HG02571 (cell line): ENCODE results near the gene CYGB.

Experiments used
- ATAC-seq: cut with Tn5 transposase; IDR thresholded peaks from one replicate; pipeline ENCODE4 v1.9.1; 2021; ENCODE audit warnings: mild to moderate bottlenecking, moderate library complexity; ENCODE audit not compliant: unreplicated experiment

The CYGB gene

GRCh38 chr17:76537578-76538280, at the start of gene CYGB:
Gene CYGB, minus strand, starts transcription at chr17:76537709. Its CDS starts 167 bp downstream, at chr17:76537542.
- ATAC-seq: no peak

- no peak for ATAC-seq
Observed at GRCh38 chr17:76586741-76587487, 49.4 kb upstream of the CYGB start.

DNA sequence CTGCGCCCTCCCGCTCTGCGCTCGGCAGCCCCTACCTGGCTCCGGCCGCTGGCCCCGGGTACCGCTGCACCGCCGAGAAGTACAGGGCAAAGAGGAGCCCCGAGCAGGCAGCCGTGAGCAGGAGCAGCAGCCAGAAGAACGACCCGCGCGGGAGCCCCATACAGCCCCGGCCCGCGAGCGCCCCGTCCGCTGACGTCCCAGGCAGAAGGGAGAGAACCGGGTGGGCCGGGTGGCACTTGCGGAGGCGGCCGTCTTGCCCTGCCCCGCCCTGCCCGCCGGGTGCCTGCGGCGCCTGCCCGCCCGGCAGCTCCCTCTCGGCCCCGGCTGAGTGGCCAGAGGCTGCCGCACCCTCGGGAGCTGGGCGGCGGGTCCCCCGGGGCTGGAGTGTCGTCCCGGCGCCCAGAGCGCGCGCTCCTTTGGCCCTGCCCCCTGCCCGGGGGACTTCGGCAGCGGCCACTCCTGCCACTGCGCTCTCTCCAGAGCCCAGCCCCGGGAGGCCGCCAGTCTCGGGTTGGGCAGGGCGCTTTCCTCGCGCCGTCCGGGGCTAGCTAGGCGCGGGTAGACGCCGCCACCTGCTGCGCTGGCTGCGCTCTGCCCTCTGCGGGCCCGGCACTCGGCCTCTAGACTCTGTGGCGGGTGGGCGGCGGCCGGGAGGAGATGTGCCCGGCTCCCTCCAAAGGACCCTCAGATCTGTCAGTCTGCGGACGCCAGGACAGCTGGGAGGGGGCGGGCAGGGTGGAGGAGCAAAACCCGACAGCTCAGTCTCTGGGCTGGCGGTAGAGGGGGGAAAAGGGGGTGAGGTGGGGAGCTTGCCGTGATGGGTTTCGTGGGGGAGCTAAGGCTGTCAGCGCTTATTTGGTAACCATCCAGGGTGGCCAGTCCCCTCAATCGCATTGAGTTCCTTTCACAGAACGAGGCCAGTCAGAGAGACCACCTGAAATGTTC, 48.4 kb upstream of the CYGB start, which contains the start of gene ST6GALNAC2:
Gene ST6GALNAC2, minus strand, starts transcription at position 212 of the 945 bp plus-strand sequence. Its CDS starts 52 bp downstream, at position 160.
- no peak for ATAC-seq

GRCh38 chr17:76585033-76585648, 47.6 kb upstream of the CYGB start:
- ATAC-seq: no peak

DNA sequence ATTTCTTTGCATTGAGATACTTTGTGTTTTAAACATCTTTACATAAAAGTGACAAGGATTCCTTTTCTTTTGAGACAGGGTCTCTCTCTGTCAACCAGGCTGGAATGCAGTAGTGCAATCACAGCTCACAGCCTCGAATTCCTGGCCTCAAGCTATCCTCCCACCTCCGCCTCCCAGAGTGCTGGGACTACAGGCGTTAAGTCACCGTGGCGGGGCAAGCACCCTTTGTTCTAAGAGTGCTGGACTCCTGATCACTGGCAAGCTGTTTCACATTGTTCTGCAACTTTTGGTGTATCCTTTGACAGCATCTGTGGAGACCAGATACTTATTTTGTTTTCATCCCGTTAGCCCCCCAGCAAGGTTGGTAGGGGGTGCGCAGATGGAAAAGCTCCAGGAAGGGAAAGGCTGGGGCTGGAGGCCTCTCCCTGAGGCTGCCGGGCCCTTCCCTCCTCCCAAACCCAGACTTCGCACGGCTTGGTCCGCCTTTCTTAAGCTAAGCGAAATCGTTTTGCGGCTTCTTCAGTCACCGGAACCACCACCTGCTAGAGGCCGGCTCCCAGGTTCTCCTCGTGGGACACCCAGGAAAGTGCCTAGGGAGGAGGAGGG, 47.0 kb upstream of the CYGB start:
- no peak for ATAC-seq

GRCh38 chr17:76582660-76583059, 45.2 kb upstream of the CYGB start:
- no peak for ATAC-seq

DNA sequence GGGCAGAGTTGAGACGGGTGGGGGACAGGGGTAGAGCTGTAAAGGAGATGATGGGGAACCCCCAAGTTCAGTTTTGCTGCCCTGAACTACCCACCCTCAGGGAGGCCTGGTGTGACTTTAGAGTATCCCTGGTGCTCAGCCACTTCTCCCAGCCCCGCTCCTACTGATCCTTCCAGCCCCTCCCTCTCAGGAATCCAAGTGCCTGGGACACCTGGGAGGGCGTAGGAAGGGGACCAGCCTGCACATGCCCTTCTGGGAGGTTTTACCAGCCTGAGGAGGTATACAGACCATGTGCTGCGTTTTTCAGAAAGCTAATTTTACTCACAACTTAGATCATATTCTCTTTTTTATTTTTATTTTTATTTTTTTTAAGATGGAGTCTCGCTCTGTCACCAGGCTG, 44.0 kb upstream of the CYGB start:
- no peak for ATAC-seq

GRCh38 chr17:76579281-76579680, 41.8 kb upstream of the CYGB start:
- ATAC-seq: no peak

GRCh38 chr17:76578376-76578775, 40.9 kb upstream of the CYGB start:
- ATAC-seq: no peak

DNA sequence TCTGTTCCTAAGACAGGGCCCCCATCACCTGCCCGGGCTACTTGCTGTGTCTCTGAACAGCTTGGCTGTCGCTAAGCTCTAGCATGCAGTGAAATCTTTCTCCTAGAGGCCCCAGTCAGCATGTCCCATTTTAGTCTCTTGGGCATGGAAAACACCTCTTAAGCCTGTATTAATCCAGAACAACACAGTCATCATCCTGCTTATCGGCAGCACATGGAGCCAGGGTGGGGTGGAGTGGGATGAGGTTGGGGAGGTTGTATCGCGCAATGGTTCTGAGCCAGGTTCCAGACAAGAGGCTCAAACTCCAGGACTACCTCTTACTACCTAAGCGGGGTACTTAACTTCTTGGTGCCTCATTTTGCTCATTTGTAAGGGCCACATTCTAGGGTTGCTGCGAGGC, 40.4 kb upstream of the CYGB start:
- ATAC-seq: no peak

- ATAC-seq: no peak
Observed at GRCh38 chr17:76576189-76576588, 38.7 kb upstream of the CYGB start.

- no peak for ATAC-seq
Observed at GRCh38 chr17:76575570-76575969, 38.1 kb upstream of the CYGB start.

DNA sequence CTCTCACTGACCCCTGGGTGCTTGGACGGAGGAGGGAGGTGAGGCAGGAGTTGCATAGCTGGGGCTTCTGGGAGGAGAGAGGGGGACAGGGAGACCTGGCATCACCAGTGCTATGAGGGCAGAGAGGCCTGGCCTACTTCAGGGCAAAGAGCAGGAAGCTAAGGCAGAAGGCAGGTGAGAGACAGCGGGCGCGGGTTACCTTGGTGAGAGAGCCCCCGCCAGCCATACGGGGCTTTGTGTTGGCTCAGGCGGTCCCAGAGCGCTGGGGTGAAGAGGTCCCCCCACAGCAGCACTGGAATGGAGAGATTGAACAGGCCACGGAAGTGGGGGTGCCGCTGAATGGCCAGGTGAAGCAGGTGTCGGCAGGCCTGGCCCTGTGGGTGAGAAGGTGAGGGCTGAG, 36.7 kb upstream of the CYGB start:
- ATAC-seq: no peak

- no peak for ATAC-seq
Observed at GRCh38 chr17:76573096-76573495, 35.6 kb upstream of the CYGB start.

DNA sequence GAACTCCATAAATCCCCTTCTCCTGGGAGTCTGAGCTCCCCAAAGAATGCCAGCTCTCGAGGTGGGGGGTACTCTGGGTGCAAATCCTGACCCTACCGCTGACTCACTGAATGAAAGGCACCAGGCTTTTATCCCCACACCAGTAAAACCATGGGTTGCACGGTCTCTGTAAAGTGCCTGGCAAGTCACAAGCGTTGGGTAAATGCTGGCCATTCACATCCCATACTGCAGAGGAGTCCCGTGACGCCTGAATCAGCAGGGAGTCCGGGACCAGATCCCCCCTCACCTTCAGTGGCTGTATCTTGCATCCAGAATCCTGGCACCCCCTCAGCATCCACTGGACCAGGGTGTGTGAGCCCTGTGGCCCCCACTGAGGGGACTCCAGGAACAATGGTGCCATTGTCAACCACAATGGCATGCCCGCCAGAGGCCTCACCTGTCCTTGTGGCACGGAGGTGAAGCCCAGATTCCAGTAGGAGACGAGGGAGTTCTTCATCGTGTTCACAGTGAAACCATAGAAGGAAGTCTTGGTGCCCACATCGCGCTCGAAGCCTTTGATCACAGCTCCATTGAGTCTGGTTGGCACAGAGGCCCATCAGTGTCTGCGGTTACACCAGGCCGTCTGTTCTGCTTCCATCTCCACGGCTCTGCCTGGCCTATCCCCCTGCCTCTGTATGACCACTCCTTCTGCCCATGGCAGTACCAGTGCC, 34.8 kb upstream of the CYGB start:
- no peak for ATAC-seq

DNA sequence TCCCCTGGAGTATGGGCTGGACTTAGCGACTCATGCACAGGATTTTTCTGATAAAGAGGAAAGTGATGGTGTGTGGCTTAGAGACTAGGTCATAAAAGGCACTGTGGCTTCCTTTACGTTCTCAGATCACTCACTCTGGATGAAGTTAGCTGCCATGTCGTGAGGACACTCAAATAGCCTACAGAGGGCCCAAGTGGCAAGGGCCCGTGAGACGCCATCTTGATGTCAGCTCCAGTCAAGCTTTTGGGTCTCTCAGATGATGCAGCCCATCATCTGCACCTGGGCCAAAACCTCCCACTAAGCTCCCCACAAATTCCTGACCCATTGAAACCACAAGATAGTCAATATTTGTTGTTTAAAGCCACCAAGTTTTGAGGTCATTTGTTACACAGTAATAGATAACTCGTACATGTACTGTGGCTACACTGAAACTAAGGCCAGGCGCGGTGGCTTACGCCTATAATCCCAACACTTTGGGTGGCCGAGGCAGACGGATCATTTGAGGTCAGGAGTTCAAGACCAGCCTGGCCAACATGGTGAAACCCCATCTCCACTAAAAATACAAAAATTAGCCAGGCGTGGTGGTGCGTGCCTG, 33.5 kb upstream of the CYGB start:
- no peak for ATAC-seq

DNA sequence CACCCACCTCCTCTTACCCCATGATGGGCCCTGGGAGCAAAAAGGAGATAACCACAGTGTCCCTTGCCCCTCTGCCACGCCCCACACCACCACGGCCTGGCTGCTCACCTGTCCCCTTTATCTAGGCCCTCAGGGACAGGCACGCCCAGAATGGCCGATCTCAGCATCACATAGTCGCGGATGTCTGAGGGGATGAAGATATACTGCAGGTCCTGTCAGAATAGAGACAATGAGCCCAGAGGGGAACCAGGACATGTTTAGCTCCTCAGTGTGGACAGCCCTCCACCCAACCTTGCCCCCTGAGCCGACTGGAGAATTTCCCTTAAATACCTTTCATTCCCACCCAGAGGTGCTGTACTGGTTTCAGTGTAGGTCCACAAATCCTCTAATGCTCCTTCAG, 32.9 kb upstream of the CYGB start:
- ATAC-seq: no peak

DNA sequence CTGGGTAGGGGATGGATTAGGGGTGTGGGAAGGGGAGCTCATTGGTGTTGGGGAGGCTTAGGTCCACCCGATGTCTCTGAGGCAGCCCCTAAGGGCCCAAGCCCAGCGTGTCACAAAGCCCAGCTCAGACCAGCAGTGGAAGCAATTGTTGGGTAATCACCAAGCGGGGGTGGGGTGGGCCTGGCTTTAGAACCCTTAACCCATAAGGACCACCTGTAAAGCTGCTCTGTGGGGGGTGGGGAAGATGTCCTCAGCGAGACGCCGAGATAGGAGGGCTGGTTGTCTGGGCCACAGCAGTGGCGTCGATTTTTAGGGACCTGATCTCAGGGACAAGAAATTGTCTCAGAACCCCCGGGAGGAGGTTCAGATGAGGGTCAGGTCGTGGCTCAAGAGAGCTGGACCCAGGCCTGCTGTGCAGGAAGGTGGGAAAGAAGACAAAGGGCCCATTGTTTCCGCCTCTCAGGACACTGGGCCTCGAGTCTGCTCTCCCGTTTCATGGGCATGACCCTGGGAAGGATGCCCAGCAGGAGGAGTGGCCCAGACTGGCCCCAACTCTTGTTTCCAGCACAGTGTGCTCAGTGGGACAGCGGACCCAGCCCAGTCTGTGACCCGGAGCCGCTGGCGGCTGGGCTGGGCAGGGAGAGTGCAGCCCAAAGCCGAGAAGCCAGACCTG, 32.2 kb upstream of the CYGB start:
- no peak for ATAC-seq

DNA sequence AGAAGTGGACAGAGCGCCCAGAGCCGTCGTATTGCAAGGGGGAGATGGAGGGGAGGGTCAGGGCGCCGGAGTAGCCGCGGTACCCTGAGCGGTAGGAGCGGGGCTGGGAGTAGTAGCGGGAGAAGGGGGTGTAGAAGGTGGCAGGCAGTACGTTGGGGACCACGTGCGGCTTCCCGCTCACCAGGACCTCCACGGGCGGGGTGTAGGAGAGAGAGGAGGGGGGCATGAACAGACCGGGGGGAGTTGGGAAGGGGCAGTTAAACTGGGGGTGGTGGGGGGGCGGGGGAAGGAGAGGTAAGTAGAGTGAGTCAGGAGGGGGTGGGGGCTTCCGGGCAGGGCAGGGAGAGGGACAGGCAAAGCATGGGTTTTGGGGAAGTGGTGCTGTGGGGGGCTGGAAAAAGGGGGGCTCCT, 31.3 kb upstream of the CYGB start:
- ATAC-seq: no peak
